GM12878 (cell line): Measurements from ENCODE around the gene CDK2. TPM values are rescaled to one million over a fixed set of nuclear protein-coding genes. Genes with fewer than 3 reads are reported as not detected.
A peak's percentile ranks its signal among the peaks of the same experiment; 100 is the strongest.

Source experiments
- ATAC-seq: fragments of 200-7000 bp; cut with Tn5 transposase; 3 replicates; pipeline ENCODE4 v1.9.1; 2020; ENCODE audit warnings: mild to moderate bottlenecking, moderate library complexity
- BruUV-seq: library from RNA; stranded (reverse); fragments of 400-500 nt; replicated peaks from 2 replicates; lab custom pipeline; 2021; lab: Mats Ljungman, UMichigan
- CTCF ChIA-PET: fragments of 300-600 bp; sonication (Branson Sonifier 250); formaldehyde crosslinking; extraction: SDS; loops from one replicate; lab custom pipeline; 2021; ENCODE audit warnings: inconsistent platforms; lab: Yijun Ruan, JAX
- POLR2A ChIA-PET: fragments of 350-600 bp; formaldehyde crosslinking; extraction: SDS; loops from one replicate; lab custom pipeline; 2021; ENCODE audit warnings: inconsistent platforms; lab: Charles Lee
- RAD21 ChIA-PET: fragments of 300-600 bp; sonication (Branson Sonifier 250); formaldehyde crosslinking; loops from one replicate; lab custom pipeline; 2023; ENCODE audit warnings: antibody characterized with exemption; ENCODE audit not compliant: unreplicated experiment; lab: Charles Lee
- SMC1A ChIA-PET: fragments of 300-600 bp; sonication (Branson Sonifier 250); formaldehyde crosslinking; loops from one replicate; lab custom pipeline; 2023; ENCODE audit not compliant: unreplicated experiment, uncharacterized antibody; lab: Charles Lee
- DNase-seq: peaks from one replicate; pipeline ENCODE4 v3.0.0-alpha.2; 2011; ENCODE audit warnings: low read depth, low spot score
- FAIRE-seq: peaks from 3 replicates; lab custom pipeline; 2011; peaks lifted over from hg19 to GRCh38; lab: Jason Lieb, UNC
- H2AFZ ChIP-seq: 2 replicates; pipeline ENCODE4 v1.6.0; 2011; ENCODE audit warnings: low read depth, low read length, control low read depth; ENCODE audit not compliant: control insufficient read depth
- H3K27ac ChIP-seq: 2 replicates; pipeline ENCODE4 v1.5.1; 2011; ENCODE audit warnings: control low read depth; ENCODE audit not compliant: control insufficient read depth, insufficient read depth
- H3K27me3 ChIP-seq, 2 experiments: replicated peaks in 1 of 2; 2 replicates each; pipeline versions ENCODE4 v1.6.0 to v1.6.1; 2011; ENCODE audit warnings: low read length in 1 of 2; ENCODE audit not compliant: control insufficient read depth in 2 of 2, insufficient read depth in 2 of 2
- H3K36me3 ChIP-seq, 2 experiments: 2 replicates each; pipeline ENCODE4 v1.5.1; 2011; ENCODE audit warnings: low read length in 1 of 2; ENCODE audit not compliant: control insufficient read depth in 2 of 2, insufficient read depth in 2 of 2
- H3K4me1 ChIP-seq: 2 replicates; pipeline ENCODE4 v1.6.1; 2011; ENCODE audit warnings: mild to moderate bottlenecking, low read length, moderate library complexity, mixed read lengths; ENCODE audit not compliant: control insufficient read depth, insufficient read depth
- H3K4me2 ChIP-seq: 2 replicates; pipeline ENCODE4 v1.6.0; 2011; ENCODE audit warnings: control low read depth; ENCODE audit not compliant: control insufficient read depth, insufficient read depth
- H3K4me3 ChIP-seq: fragments of 200-600 bp; sonication (generic); 2 replicates; pipeline ENCODE4 v1.5.1; 2016
- H3K79me2 ChIP-seq: 2 replicates; pipeline ENCODE4 v1.6.0; 2011; ENCODE audit warnings: low read length; ENCODE audit not compliant: control insufficient read depth, insufficient read depth
- H3K9ac ChIP-seq: 2 replicates; pipeline ENCODE4 v1.8.0; 2011; ENCODE audit warnings: low read length, control low read depth, mixed read lengths; ENCODE audit not compliant: control insufficient read depth, insufficient read depth
- H3K9me3 ChIP-seq: replicated peaks from 3 replicates; pipeline ENCODE4 v1.5.1; 2011; ENCODE audit warnings: mild to moderate bottlenecking, low read length; ENCODE audit not compliant: control insufficient read depth, insufficient read depth
- H4K20me1 ChIP-seq: 2 replicates; pipeline ENCODE4 v1.6.0; 2011; ENCODE audit not compliant: control insufficient read depth, insufficient read depth
- ATF7 ChIP-seq: fragments of 450-650 bp; IDR thresholded peaks from 2 replicates; pipeline ENCODE4 v1.6.1; 2016; ENCODE audit warnings: low read depth, mild to moderate bottlenecking
- CHD2 ChIP-seq: IDR thresholded peaks from 2 replicates; pipeline ENCODE4 v1.6.1; 2011; ENCODE audit warnings: low read depth, low read length, improper control_type of control experiment, borderline replicate concordance
- E2F8 ChIP-seq: fragments of 450-650 bp; IDR thresholded peaks from 2 replicates; pipeline ENCODE4 v1.6.1; 2018; ENCODE audit warnings: mild to moderate bottlenecking, low read depth, moderate library complexity; ENCODE audit not compliant: partially characterized antibody
- EED ChIP-seq: sonication (generic); IDR thresholded peaks from 2 replicates; pipeline ENCODE4 v1.6.1; 2016; ENCODE audit warnings: antibody characterized with exemption, low read depth
- EGR1 ChIP-seq, 2 experiments: IDR thresholded peaks; 1 replicate in 1 of 2; 2 replicates in 1 of 2; pipeline ENCODE4 v1.6.1; 2011 to 2012; ENCODE audit warnings: low read depth in 2 of 2, low read length in 2 of 2, borderline replicate concordance in 1 of 2, mild to moderate bottlenecking in 1 of 2, moderate library complexity in 1 of 2
- FOXK2 ChIP-seq: fragments of 450-650 bp; IDR thresholded peaks from 2 replicates; pipeline ENCODE4 v1.6.1; 2017; ENCODE audit warnings: mild to moderate bottlenecking, moderate library complexity
- HDAC2 ChIP-seq: fragments of 200-600 bp; sonication (generic); IDR thresholded peaks from 2 replicates; pipeline ENCODE4 v1.6.1; 2017
- IKZF1 ChIP-seq: fragments of 450-650 bp; conservative IDR thresholded peaks from 2 replicates; pipeline ENCODE4 v1.6.1; 2017; ENCODE audit warnings: antibody characterized with exemption, mild to moderate bottlenecking
- MLLT1 ChIP-seq: fragments of 450-650 bp; IDR thresholded peaks from 2 replicates; pipeline ENCODE4 v1.6.1; 2016; ENCODE audit warnings: mild to moderate bottlenecking
- NFXL1 ChIP-seq: fragments of 450-650 bp; IDR thresholded peaks from 2 replicates; pipeline ENCODE4 v1.6.1; 2017; ENCODE audit warnings: antibody characterized with exemption, mild to moderate bottlenecking, borderline replicate concordance
- POLR2A ChIP-seq: IDR thresholded peaks from 2 replicates; pipeline ENCODE4 v1.6.1; 2011; ENCODE audit warnings: low read depth, mild to moderate bottlenecking, low read length
- RAD21 ChIP-seq: IDR thresholded peaks from 2 replicates; pipeline ENCODE4 v1.6.1; 2011; ENCODE audit warnings: mild to moderate bottlenecking, low read depth, low read length, moderate library complexity; ENCODE audit not compliant: insufficient read depth
- RELB ChIP-seq: fragments of 450-650 bp; IDR thresholded peaks from 2 replicates; pipeline ENCODE4 v1.6.1; 2017; ENCODE audit warnings: low read depth, mild to moderate bottlenecking, moderate library complexity
- SMARCA5 ChIP-seq: fragments of 450-650 bp; IDR thresholded peaks from 2 replicates; pipeline ENCODE4 v1.6.1; 2017; ENCODE audit warnings: mild to moderate bottlenecking
- SMC3 ChIP-seq: IDR thresholded peaks from 2 replicates; pipeline ENCODE4 v1.6.1; 2011; ENCODE audit warnings: low read length, improper control_type of control experiment, borderline replicate concordance
- SP1 ChIP-seq: IDR thresholded peaks from one replicate; pipeline ENCODE4 v1.6.1; 2011; ENCODE audit warnings: low read depth, low read length
- YY1 ChIP-seq: IDR thresholded peaks from 2 replicates; pipeline ENCODE4 v1.6.1; 2011; ENCODE audit warnings: low read depth, mild to moderate bottlenecking, low read length
- ZSCAN29 ChIP-seq: fragments of 450-650 bp; IDR thresholded peaks from 2 replicates; pipeline ENCODE4 v1.6.1; 2017; ENCODE audit warnings: mild to moderate bottlenecking, moderate library complexity
- WGBS: methylation state at CpG from one replicate; pipeline ENCODE4 v1.1.6; 2016; ENCODE audit warnings: low lambda C conversion rate; ENCODE audit not compliant: insufficient replicate concordance, insufficient coverage; ENCODE audit errors: missing lambda C conversion rate; 5-methylcytosine and 5-hydroxymethylcytosine counted together
- in situ Hi-C: fragments of 300-500 bp; cut with MboI; formaldehyde crosslinking; loops from 9 replicates; pipeline ENCODE4 v1.14.3; 2018; ENCODE audit warnings: mixed read lengths
- intact Hi-C: fragments of 100-400 bp; cut with micrococcal nuclease; formaldehyde crosslinking; loops from one replicate; pipeline ENCODE4 v1.14.2; 2022; ENCODE audit not compliant: unreplicated experiment
- polyA plus RNA-seq, 11 experiments: library from polyadenylated mRNA; depleted of rRNA in 4 of 11; unstranded in 6 of 11; stranded (reverse) in 5 of 11; fragments of >200 nt; fragmentation: Nextera tagmentation in 4 of 11; fragmentation: Illumina TruSeq in 1 of 11; extraction: Ambion mirVana in 4 of 11; extraction: Trizol in 1 of 11; gene quantifications; 1 replicate in 1 of 11; 2 replicates in 10 of 11; pipeline versions ENCODE4 v1.2.1 to v1.2.3, GENCODE V29; 2011 to 2016; ENCODE audit warnings: inconsistent platforms in 2 of 11, missing spikeins in 2 of 11, low read depth in 1 of 11
- total RNA-seq, 4 experiments: library from RNA; depleted of rRNA in 3 of 4; stranded (reverse); fragments of >200 nt in 3 of 4; fragmentation: Illumina TruSeq in 1 of 4; extraction: Trizol in 1 of 4; gene quantifications; 2 replicates each; pipeline versions ENCODE4 v1.2.1 to v1.2.3, GENCODE V29; 2013 to 2021

Gene CDK2
- total and polyA plus RNA-seq, 10 of the 15 experiments (the other 5 are each of a cell fraction or from before 2014, with no cell fraction given): 13.1 to 138 (median 82.2) TPM

GRCh38 chr12:55940065-55940732 lies 26.4 kb upstream of the CDK2 start:
- Histone ChIP-seq H2AFZ (peak overlapping the region; percentile 59), H3K4me1 (peaks cover 10% of the 10 kb centered on the region), H3K9ac (no peak overlapping the region; the same call in 1 of the 2 replicates), H3K36me3 (peaks cover 0 to 46% of the 10 kb centered on the region in 2 experiments), H3K27ac (no peak overlapping the region), H3K4me2 (peak overlapping the region; percentile 10), H3K79me2 (no peaks in the 10 kb centered on the region), H3K27me3 (no peaks in the 10 kb centered on the region), H4K20me1 (no peaks in the 10 kb centered on the region), H3K9me3 (no peaks in the 10 kb centered on the region), H3K4me3 (no peak overlapping the region)
- in situ Hi-C loops (loop anchor here (5.0 kb wide), 1 partner anchor 203 kb away; no protein-coding TSS in a partner anchor), intact Hi-C loops (loop anchor here (1.0 kb wide), 1 partner anchor 202 kb away; no protein-coding TSS in a partner anchor)
- ChIA-PET CTCF (interaction anchor here (0.6 to 6.1 kb wide), 37 partner anchors 9 to 1702 kb away, joined by 3 to 80 read pairs (median 4); partner anchors contain the start of genes DGKA, DNAJC14, GDF11 and MYL6), SMC1A (interaction anchor here (0.6 to 5.0 kb wide), 12 partner anchors 9 to 201 kb away, joined by 3 to 51 read pairs (median 4); partner anchors contain the start of genes DGKA, ORMDL2, PYM1 and SARNP), RAD21 (interaction anchor here (0.6 to 5.0 kb wide), 18 partner anchors 9 to 217 kb away, joined by 3 to 43 read pairs (median 5); partner anchors contain the start of genes CD63, DGKA, DNAJC14 and ORMDL2), POLR2A (interaction anchor here (0.8 to 1.5 kb wide), 6 partner anchors 14 to 202 kb away, joined by 3 to 6 read pairs (median 4); partner anchors contain the start of gene RAB5B)
- FAIRE-seq: peak; percentile 35
- BruUV-seq: no TSS peak
- 23% methylated on average over 18 of the region's 18 CpGs for WGBS
- DNase-seq: peak; percentile 60
- ATAC-seq: peak; percentile 100
- peak; percentile 94 for TF ChIP-seq ZSCAN29
- TF ChIP-seq MLLT1: 0 out of 2 replicates have a peak, but pooled peaks have one; percentile 32
- TF ChIP-seq EGR1 (IDR thresholded peaks at IDR 0.05; ENCODE audit: borderline replicate concordance in 1 of 2, low read depth in 2 of 2, low read length in 2 of 2): no peak
- peak; percentile 23 for TF ChIP-seq E2F8
- TF ChIP-seq SP1: peak; percentile 11
- no peak for TF ChIP-seq HDAC2
- peak; percentile 51 for TF ChIP-seq IKZF1
- 0 out of 2 replicates have a peak, but pooled peaks have one; percentile 39 for TF ChIP-seq CHD2
- TF ChIP-seq YY1: peak; percentile 61; the same call in 1 of the 2 replicates
- TF ChIP-seq POLR2A: no peak
- 0 out of 2 replicates have a peak, but pooled peaks have one; percentile 63 for TF ChIP-seq SMARCA5
- no peak for TF ChIP-seq EED
- TF ChIP-seq RAD21: peak; percentile 82
- TF ChIP-seq RELB: peak; percentile 35; the same call in 1 of the 2 replicates
- TF ChIP-seq SMC3: peak; percentile 79; the same call in 1 of the 2 replicates
- no peak for TF ChIP-seq ATF7
- no peak for TF ChIP-seq NFXL1
- no peak for TF ChIP-seq FOXK2
